Tibial nerve (tissue), 4 donors: ENCODE data around the gene AP1S3.

Source experiments
- EP300 ChIP-seq, 2 donors: sonication (generic); formaldehyde crosslinking; IDR thresholded peaks; one replicate each; pipeline ENCODE4 v1.6.1; 2017; ENCODE audit warnings: antibody characterized with exemption in 2 of 2, mild to moderate bottlenecking in 1 of 2
- POLR2A ChIP-seq, 2 donors: fragments of 450-650 bp; IDR thresholded peaks; one replicate each; pipeline ENCODE4 v1.6.1; 2017; ENCODE audit warnings: antibody characterized with exemption in 2 of 2, mild to moderate bottlenecking in 2 of 2, moderate library complexity in 2 of 2
- TF ChIP-seq, protein P1 (sequence below), 5 experiments: fragments of 200-600 bp in 3 of 5; fragments of 450-650 bp in 2 of 5; sonication (generic) in 3 of 5; IDR thresholded peaks; one replicate each; pipeline ENCODE4 v1.5.1; 2016 to 2019; ENCODE audit warnings: antibody characterized with exemption in 5 of 5, mild to moderate bottlenecking in 3 of 5, moderate library complexity in 2 of 5

DNA sequence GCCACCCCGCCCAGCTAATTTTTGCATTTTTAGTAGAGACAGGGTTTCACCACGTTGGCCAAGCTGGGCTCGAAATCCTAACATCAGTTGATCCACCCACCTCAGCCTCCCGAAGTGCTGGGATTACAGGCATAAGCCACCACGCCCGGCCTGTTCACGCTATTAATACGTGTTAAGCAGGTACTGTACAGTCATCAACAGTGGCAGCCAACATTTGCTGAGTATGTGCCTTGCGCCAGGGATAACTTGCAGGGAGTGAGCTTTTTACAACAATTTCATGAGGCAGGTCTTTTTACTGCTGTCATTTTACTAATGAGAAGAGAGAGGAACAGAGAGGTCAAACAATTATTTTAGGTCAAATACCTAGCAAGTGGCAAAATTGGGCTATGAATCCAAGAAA lies 115.2 kb downstream of the AP1S3 start:
- TF ChIP-seq POLR2A (IDR thresholded peaks at IDR 0.05) (no peak), EP300 (IDR thresholded peaks at IDR 0.05) (no peak)
- TF ChIP-seq, protein P1, sequence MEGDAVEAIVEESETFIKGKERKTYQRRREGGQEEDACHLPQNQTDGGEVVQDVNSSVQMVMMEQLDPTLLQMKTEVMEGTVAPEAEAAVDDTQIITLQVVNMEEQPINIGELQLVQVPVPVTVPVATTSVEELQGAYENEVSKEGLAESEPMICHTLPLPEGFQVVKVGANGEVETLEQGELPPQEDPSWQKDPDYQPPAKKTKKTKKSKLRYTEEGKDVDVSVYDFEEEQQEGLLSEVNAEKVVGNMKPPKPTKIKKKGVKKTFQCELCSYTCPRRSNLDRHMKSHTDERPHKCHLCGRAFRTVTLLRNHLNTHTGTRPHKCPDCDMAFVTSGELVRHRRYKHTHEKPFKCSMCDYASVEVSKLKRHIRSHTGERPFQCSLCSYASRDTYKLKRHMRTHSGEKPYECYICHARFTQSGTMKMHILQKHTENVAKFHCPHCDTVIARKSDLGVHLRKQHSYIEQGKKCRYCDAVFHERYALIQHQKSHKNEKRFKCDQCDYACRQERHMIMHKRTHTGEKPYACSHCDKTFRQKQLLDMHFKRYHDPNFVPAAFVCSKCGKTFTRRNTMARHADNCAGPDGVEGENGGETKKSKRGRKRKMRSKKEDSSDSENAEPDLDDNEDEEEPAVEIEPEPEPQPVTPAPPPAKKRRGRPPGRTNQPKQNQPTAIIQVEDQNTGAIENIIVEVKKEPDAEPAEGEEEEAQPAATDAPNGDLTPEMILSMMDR (IDR thresholded peaks at IDR 0.05) = no peak
